Ecto neural progenitor cell (in vitro differentiated cells): Measurements from ENCODE around the gene PLEKHO1.
A peak's percentile ranks its signal among the peaks of the same experiment; 100 is the strongest.
"Not testable (repeated sequence)": the region's sequence is repeated elsewhere in the genome, so short reads cannot be mapped to it uniquely, and the experiment has no call there.

Experiments
- DNase-seq: peaks from one replicate; pipeline ENCODE4 v3.0.0-alpha.2; 2018; ENCODE audit warnings: low spot score

The PLEKHO1 gene

GRCh38 chr1:150149271-150150132 lies at the start of gene PLEKHO1:
Gene PLEKHO1, plus strand, starts transcription at chr1:150149916. Its CDS starts 342 bp downstream, at chr1:150150258.
- DNase-seq = peak; percentile 80

- no peak for DNase-seq
Measured at GRCh38 chr1:150102986-150103385, 46.7 kb upstream of the PLEKHO1 start.

GRCh38 chr1:150106341-150106740 lies 43.4 kb upstream of the PLEKHO1 start:
- DNase-seq = no peak

GRCh38 chr1:150109586-150109985 lies 40.1 kb upstream of the PLEKHO1 start:
- DNase-seq = no peak

GRCh38 chr1:150110116-150110515 lies 39.6 kb upstream of the PLEKHO1 start:
- DNase-seq = no peak

GRCh38 chr1:150111670-150112069 lies 38.0 kb upstream of the PLEKHO1 start:
- DNase-seq = no peak

- DNase-seq = no peak
Measured at GRCh38 chr1:150115121-150115520, 34.6 kb upstream of the PLEKHO1 start.

GRCh38 chr1:150118716-150119115 lies 31.0 kb upstream of the PLEKHO1 start:
- no peak for DNase-seq

GRCh38 chr1:150121236-150121862 lies 28.4 kb upstream of the PLEKHO1 start:
- no peak for DNase-seq

- DNase-seq = no peak
Measured at GRCh38 chr1:150126811-150127210, 22.9 kb upstream of the PLEKHO1 start.

GRCh38 chr1:150127464-150127863 lies 22.3 kb upstream of the PLEKHO1 start:
- no peak for DNase-seq

- no peak for DNase-seq
Measured at GRCh38 chr1:150127868-150128267, 21.8 kb upstream of the PLEKHO1 start.

GRCh38 chr1:150132372-150132771 lies 17.3 kb upstream of the PLEKHO1 start:
- DNase-seq = no peak

GRCh38 chr1:150134537-150134936 lies 15.2 kb upstream of the PLEKHO1 start:
- DNase-seq = no peak

- DNase-seq = not testable (repeated sequence)
Measured at GRCh38 chr1:150135400-150135799, 14.3 kb upstream of the PLEKHO1 start.

- no peak for DNase-seq
Measured at GRCh38 chr1:150138044-150138443, 11.7 kb upstream of the PLEKHO1 start.

GRCh38 chr1:150141452-150141851 lies 8.3 kb upstream of the PLEKHO1 start:
- no peak for DNase-seq

- no peak for DNase-seq
Measured at GRCh38 chr1:150142083-150142482, 7.6 kb upstream of the PLEKHO1 start.

- DNase-seq = no peak
Measured at GRCh38 chr1:150144606-150145005, 5.1 kb upstream of the PLEKHO1 start.

GRCh38 chr1:150146016-150146415 lies 3.7 kb upstream of the PLEKHO1 start:
- DNase-seq = not testable (repeated sequence)

- no peak for DNase-seq
Measured at GRCh38 chr1:150146849-150147542, 2.7 kb upstream of the PLEKHO1 start.

GRCh38 chr1:150148837-150149270 lies 862 bp upstream of the PLEKHO1 start:
- DNase-seq = no peak
